HepG2 (cell line): ENCODE results near the gene NFATC2.

Experiments
- ATRX ChIP-seq: sonication (generic); formaldehyde crosslinking; IDR thresholded peaks from 2 replicates; pipeline ENCODE4 v1.4.0; 2020; ENCODE audit warnings: missing genetic modification reagents, borderline replicate concordance
- GTF2F1 ChIP-seq: fragments of 150-350 bp; IDR thresholded peaks from 2 replicates; pipeline ENCODE4 v1.6.1; 2014; ENCODE audit warnings: low read length
- PCBP1 ChIP-seq: fragments of 200-400 bp; formaldehyde crosslinking; IDR thresholded peaks from 2 replicates; pipeline ENCODE4 v1.6.1; 2017; ENCODE audit warnings: mild to moderate bottlenecking, low read depth, low read length, borderline replicate concordance
- SIX1 ChIP-seq: sonication (generic); formaldehyde crosslinking; IDR thresholded peaks from 2 replicates; pipeline ENCODE4 v1.4.0; 2020; ENCODE audit warnings: missing genetic modification reagents, borderline replicate concordance
- ZNF670 ChIP-seq: sonication (generic); formaldehyde crosslinking; IDR thresholded peaks from 2 replicates; pipeline ENCODE4 v1.8.0; 2022; ENCODE audit warnings: mild to moderate bottlenecking, missing genetic modification reagents, borderline replicate concordance
- TF ChIP-seq, protein P1 (sequence below): IDR thresholded peaks from 2 replicates; pipeline ENCODE4 v1.6.1; 2016; ENCODE audit warnings: low read depth
- TF ChIP-seq, protein P2 (sequence below), 2 experiments: IDR thresholded peaks; 2 replicates each; pipeline ENCODE4 v1.6.1; 2011 to 2012; ENCODE audit warnings: low read length in 2 of 2, borderline replicate concordance in 1 of 2, low read depth in 1 of 2, mild to moderate bottlenecking in 1 of 2, moderate library complexity in 1 of 2
- TF ChIP-seq, protein P3 (sequence below): sonication (generic); formaldehyde crosslinking; IDR thresholded peaks from 2 replicates; pipeline ENCODE4 v1.4.0; 2020; ENCODE audit warnings: missing genetic modification reagents

DNA sequence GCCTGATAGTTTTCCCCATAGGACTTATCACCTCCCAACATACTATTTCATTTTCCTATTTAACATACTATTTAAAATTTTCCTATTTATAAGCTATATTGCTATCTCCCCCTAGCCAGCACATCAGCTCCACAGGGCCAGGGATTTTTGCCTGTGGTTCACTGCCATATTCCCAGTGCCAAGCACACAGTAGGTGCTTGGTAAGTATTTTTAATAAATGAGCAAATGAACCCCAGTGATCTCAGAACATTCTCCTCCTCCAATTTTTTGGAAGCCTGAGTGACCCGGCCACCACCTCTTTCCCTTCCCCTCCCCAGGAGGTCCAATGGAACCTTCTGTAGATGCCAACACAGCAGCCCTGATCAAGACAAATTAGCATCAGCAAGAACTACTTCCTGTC is 33.3 kb downstream of the NFATC2 start:
- TF ChIP-seq GTF2F1 (no peak), PCBP1 (no peak), ATRX (CRISPR knock-in tag) (no peak), SIX1 (CRISPR knock-in tag) (no peak), ZNF670 (no peak)
- TF ChIP-seq, protein P1, sequence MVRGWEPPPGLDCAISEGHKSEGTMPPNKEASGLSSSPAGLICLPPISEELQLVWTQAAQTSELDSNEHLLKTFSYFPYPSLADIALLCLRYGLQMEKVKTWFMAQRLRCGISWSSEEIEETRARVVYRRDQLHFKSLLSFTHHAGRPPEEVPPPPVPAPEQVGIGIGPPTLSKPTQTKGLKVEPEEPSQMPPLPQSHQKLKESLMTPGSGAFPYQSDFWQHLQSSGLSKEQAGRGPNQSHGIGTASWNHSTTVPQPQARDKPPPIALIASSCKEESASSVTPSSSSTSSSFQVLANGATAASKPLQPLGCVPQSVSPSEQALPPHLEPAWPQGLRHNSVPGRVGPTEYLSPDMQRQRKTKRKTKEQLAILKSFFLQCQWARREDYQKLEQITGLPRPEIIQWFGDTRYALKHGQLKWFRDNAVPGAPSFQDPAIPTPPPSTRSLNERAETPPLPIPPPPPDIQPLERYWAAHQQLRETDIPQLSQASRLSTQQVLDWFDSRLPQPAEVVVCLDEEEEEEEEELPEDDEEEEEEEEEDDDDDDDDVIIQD (CRISPR knock-in tag), result no peak
- TF ChIP-seq, protein P2, sequence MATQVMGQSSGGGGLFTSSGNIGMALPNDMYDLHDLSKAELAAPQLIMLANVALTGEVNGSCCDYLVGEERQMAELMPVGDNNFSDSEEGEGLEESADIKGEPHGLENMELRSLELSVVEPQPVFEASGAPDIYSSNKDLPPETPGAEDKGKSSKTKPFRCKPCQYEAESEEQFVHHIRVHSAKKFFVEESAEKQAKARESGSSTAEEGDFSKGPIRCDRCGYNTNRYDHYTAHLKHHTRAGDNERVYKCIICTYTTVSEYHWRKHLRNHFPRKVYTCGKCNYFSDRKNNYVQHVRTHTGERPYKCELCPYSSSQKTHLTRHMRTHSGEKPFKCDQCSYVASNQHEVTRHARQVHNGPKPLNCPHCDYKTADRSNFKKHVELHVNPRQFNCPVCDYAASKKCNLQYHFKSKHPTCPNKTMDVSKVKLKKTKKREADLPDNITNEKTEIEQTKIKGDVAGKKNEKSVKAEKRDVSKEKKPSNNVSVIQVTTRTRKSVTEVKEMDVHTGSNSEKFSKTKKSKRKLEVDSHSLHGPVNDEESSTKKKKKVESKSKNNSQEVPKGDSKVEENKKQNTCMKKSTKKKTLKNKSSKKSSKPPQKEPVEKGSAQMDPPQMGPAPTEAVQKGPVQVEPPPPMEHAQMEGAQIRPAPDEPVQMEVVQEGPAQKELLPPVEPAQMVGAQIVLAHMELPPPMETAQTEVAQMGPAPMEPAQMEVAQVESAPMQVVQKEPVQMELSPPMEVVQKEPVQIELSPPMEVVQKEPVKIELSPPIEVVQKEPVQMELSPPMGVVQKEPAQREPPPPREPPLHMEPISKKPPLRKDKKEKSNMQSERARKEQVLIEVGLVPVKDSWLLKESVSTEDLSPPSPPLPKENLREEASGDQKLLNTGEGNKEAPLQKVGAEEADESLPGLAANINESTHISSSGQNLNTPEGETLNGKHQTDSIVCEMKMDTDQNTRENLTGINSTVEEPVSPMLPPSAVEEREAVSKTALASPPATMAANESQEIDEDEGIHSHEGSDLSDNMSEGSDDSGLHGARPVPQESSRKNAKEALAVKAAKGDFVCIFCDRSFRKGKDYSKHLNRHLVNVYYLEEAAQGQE (IDR thresholded peaks at IDR 0.05; ENCODE audit: borderline replicate concordance in 1 of 2, low read depth in 1 of 2, low read length in 2 of 2), result no peak
- TF ChIP-seq, protein P3, sequence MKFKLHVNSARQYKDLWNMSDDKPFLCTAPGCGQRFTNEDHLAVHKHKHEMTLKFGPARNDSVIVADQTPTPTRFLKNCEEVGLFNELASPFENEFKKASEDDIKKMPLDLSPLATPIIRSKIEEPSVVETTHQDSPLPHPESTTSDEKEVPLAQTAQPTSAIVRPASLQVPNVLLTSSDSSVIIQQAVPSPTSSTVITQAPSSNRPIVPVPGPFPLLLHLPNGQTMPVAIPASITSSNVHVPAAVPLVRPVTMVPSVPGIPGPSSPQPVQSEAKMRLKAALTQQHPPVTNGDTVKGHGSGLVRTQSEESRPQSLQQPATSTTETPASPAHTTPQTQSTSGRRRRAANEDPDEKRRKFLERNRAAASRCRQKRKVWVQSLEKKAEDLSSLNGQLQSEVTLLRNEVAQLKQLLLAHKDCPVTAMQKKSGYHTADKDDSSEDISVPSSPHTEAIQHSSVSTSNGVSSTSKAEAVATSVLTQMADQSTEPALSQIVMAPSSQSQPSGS, result no peak
